ENCODE measurements around the gene GRIK1.
"Not testable (repeated sequence)": the region's sequence is repeated elsewhere in the genome, so short reads cannot be mapped to it uniquely, and the experiment has no call there.

GRIK1 gene

GRCh38 chr21:29606613-29607012, 333.2 kb downstream of the GRIK1 start:
- DNase-seq (ENCODE audit: low read depth): no peak

- not testable (repeated sequence) for DNase-seq (ENCODE audit: low read depth)
Observed at GRCh38 chr21:29605219-29605618, 334.6 kb downstream of the GRIK1 start.

- no peak for DNase-seq (ENCODE audit: low read depth)
Observed at GRCh38 chr21:29604076-29604475, 335.7 kb downstream of the GRIK1 start.

GRCh38 chr21:29601047-29601446, 338.7 kb downstream of the GRIK1 start:
- no peak for DNase-seq (ENCODE audit: low read depth)

DNA sequence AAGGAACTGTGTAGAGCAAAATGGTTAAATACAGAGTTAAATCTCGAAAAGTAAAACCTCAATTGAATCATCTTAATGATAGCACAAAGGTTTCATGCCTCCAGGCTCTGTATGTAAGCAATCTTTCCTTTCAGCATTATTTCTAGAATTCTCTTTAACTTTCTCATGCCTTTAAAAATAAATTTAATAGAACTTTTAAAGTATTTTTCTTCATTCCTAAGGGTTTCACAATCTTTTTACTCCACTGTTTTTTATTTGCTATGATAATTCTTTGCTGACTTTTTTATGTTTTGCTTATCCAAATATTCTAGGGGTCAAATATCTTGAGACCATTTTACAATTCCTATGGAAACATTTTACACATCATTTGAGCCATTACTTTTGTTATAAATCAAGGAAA, 353.1 kb downstream of the GRIK1 start:
- DNase-seq (ENCODE audit: low read depth): no peak

GRCh38 chr21:29585462-29585861, 354.3 kb downstream of the GRIK1 start:
- no peak for DNase-seq (ENCODE audit: low read depth)

- no peak for DNase-seq (ENCODE audit: low read depth)
Observed at GRCh38 chr21:29583424-29583924, 356.3 kb downstream of the GRIK1 start.

DNA sequence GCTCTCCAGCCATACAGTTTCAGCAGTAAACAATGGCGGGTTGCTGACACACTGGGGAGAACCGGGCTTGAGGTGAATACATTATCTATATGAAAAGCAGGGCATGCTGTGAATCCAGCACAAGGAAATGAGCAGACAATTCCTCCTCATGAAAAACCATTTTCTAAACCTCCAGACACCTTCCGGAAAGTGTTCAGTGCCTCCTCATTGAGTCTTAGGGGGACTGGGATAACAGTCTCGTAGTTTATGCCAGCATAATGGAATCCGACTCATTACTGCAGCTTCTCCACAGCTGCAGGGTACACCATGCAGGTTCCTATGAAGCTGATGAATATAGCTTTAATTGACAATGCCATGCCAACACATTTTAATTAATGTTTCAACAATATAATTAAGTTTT, 356.9 kb downstream of the GRIK1 start:
- no peak for DNase-seq (ENCODE audit: low read depth)

DNA sequence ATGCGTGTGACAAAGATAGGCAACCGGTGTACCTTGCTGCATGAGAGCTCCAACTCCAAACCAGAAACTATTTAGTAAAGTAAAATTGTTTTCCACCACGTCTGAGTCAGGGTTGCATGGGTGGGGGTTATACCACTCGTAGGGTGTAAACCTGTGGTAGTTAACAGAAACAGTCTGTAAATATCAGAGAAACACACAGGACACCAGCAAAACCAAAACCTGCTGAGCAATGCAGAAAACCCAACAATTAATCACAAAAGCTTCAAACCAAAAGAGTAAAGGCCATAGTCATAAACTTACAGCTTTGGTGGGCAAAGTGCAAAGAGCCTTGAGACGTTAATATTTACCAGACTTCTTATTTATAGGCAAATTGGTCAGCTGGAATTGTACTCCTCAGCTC, 358.4 kb downstream of the GRIK1 start:
- no peak for DNase-seq (ENCODE audit: low read depth)

DNA sequence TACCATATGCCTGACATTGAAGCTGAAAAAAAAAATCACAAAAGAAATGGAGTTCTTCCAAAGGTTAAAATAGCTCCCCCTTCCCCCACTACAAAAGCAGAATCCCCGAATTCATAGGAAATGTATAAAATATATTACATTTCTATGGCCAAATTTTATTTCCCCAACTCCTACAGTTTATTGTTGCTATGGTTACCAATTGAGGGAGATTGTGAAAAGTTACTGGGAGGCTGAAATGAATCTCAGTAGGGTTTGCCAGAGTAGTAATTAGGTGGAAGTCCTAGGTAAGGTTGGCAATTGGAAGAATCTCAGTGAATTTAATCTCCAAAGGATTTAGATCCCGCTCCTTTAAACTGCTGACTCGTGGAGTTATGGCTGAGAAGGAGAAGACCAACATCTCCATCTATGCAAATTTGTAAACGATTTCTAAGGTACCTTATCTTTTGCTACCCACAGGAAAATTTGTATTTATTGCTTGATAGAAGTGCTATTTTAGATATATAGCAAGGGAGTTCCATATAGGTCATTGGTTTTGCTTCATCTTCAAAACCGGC, 359.0 kb downstream of the GRIK1 start:
- no peak for DNase-seq (ENCODE audit: low read depth)

DNA sequence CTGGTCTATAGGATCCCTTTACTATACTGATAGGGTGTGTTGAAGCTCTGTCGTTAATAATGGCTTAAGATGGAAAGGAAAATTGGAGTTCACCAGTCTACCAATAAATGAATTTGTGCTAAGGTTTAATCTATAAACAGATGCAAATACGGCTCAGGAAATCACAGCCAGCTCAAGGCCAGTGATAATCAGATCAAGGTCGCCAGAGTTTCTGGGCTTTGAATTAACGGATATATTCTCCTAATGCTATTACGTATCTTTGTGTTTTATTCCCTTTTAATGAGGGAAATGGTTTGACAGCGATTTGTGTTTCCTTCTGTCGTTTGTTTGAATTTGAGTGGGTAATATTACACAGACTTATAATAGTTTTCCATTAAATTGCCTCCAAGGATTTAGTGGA, 361.5 kb downstream of the GRIK1 start:
- no peak for DNase-seq (ENCODE audit: low read depth)

- no peak for DNase-seq (ENCODE audit: low read depth)
Observed at GRCh38 chr21:29571949-29572348, 367.8 kb downstream of the GRIK1 start.

- no peak for DNase-seq (ENCODE audit: low read depth)
Observed at GRCh38 chr21:29568020-29568697, 371.6 kb downstream of the GRIK1 start.

- no peak for DNase-seq (ENCODE audit: low read depth)
Observed at GRCh38 chr21:29557931-29558725, 381.7 kb downstream of the GRIK1 start.

DNA sequence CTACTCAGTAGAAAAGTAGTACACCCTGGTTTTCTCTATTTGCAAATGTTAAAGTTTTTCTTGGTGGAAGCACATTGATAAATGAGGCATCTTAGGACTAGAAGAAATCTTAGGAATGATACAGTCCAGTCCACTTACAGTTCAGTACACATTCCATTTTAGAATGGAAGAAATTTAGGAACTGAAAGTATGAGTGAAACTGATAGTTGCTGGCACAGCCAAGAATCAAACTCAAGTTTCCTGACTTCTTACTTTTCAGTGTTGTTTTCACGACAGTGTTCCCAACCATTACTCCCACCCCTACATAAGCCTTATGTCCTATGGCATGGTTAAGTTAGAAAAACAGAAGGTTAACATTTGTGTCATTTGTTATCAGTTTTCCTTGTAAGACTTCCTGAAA, 382.6 kb downstream of the GRIK1 start:
- DNase-seq (ENCODE audit: low read depth): no peak

DNA sequence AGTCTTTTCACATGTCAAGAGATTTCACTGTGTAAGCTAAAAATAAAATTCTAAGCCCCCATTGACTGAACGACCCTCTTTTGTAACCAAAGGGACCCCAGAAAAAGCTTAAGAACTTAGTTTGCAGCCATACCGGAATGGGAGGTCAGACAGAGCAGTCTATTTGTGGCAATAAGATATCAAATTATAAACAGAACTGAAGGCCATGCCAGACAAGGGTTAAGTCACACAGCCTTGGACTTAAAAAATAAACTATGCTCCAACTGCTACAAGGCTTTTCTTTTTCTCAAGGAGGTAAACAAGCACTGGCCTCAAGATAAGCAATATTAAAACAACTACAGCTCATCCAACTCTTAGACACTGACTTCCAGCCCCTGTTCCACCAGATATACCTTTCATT, 384.2 kb downstream of the GRIK1 start:
- no peak for DNase-seq (ENCODE audit: low read depth)

DNA sequence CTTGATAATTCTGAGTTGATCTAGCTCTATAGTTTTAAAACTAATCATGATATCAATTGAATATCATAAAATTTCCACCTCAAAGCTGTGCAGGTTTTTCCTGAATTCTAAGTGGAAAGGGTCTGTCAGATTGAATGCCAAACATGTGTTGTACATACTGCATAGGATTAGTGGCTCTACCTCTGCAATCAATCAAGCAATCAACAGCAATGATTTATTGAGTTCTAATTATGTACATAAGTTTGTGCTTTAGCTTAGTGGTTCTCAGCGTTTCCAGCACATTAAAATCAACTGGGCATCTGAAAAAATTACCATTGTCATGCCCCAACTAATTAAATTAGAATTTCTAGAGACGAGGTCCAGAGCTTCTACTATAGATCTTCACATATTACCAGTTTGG, 389.6 kb downstream of the GRIK1 start:
- no peak for DNase-seq (ENCODE audit: low read depth)

- no peak for DNase-seq (ENCODE audit: low read depth)
Observed at GRCh38 chr21:29549614-29550013, 390.2 kb downstream of the GRIK1 start.

- no peak for DNase-seq (ENCODE audit: low read depth)
Observed at GRCh38 chr21:29547998-29548397, 391.8 kb downstream of the GRIK1 start.

GRCh38 chr21:29546071-29546470, 393.7 kb downstream of the GRIK1 start:
- DNase-seq (ENCODE audit: low read depth): no peak

- no peak for DNase-seq (ENCODE audit: low read depth)
Observed at GRCh38 chr21:29540289-29540688, 399.5 kb downstream of the GRIK1 start.

GRCh38 chr21:29538115-29538514, 401.7 kb downstream of the GRIK1 start:
- peak; percentile 30 for DNase-seq (ENCODE audit: low read depth)

GRCh38 chr21:29534448-29534847, 405.3 kb downstream of the GRIK1 start:
- no peak for DNase-seq (ENCODE audit: low read depth)
